HCT116 (cell line): Measurements from ENCODE around the gene IMMP2L.

ENCODE experiments used
- EZH2 ChIP-seq: fragments of 200-600 bp; sonication (generic); IDR thresholded peaks from 2 replicates; pipeline ENCODE4 v1.6.1; 2017; ENCODE audit warnings: antibody characterized with exemption, mixed run types
- ZNF274 ChIP-seq: fragments of 200-500 bp; sonication (Bioruptor generic); IDR thresholded peaks from 2 replicates; pipeline ENCODE4 v1.6.1; 2014; ENCODE audit warnings: mild to moderate bottlenecking, low read depth, low read length, inconsistent platforms

- TF ChIP-seq EZH2 (no peak), ZNF274 (no peak)
Observed at GRCh38 chr7:111381590-111381989, 180.7 kb downstream of the IMMP2L start.
